ENCODE data around the gene SFMBT1. TPM values are rescaled to one million over a fixed set of nuclear protein-coding genes. Genes with fewer than 3 reads are reported as not detected.

SFMBT1 gene
- polyA plus RNA-seq, 1 of the 3 experiments (the other 2 are of a cell fraction), result 0.72 TPM

- no peaks in the 10 kb centered on the region for H4K20me1 ChIP-seq (ENCODE audit: insufficient read depth)
- H3K9ac ChIP-seq, result no peak overlapping the region
- H3K4me1 ChIP-seq (ENCODE audit: control insufficient read depth in 1 of 2, insufficient read depth in 2 of 2, low read depth in 1 of 2, low read length in 1 of 2), result no peaks in the 10 kb centered on the region
- H3K27ac ChIP-seq (ENCODE audit: low read depth in 2 of 2, low read length in 1 of 2), result no peak overlapping the region
- no peaks in the 10 kb centered on the region for H3K36me3 ChIP-seq (replicated peaks in 1 of 2; ENCODE audit: control insufficient read depth in 1 of 2, insufficient read depth in 2 of 2, low read length in 1 of 2)
- ChIA-PET POLR2A (no interaction called here), CTCF (no interaction called here)
- no peak for DNase-seq
- WGBS (ENCODE audit: low lambda C conversion rate), result 81% methylated on average over 5 of the region's 5 CpGs
- H3K4me3 ChIP-seq (ENCODE audit: low read depth in 2 of 2, low read length in 1 of 2), result no peak overlapping the region
- H3K79me2 ChIP-seq (ENCODE audit: insufficient read depth), result peaks cover 4% of the 10 kb centered on the region; the same call in 1 of the 2 replicates
- no peaks in the 10 kb centered on the region for H3F3A ChIP-seq (replicated peaks; ENCODE audit: insufficient read depth)
- no peaks in the 10 kb centered on the region for H3K9me2 ChIP-seq
- H3K9me3 ChIP-seq, result no peaks in the 10 kb centered on the region
- no peak for TF ChIP-seq FOXM1 (IDR thresholded peaks at IDR 0.05; ENCODE audit: low read depth)
- TF ChIP-seq GATA2 (CRISPR knock-in tag; IDR thresholded peaks at IDR 0.05), result no peak
- TF ChIP-seq RAD21 (IDR thresholded peaks at IDR 0.05; ENCODE audit: low read length), result no peak
- TF ChIP-seq JUND (IDR thresholded peaks at IDR 0.05), result no peak
- no peak for TF ChIP-seq MEF2A (IDR thresholded peaks at IDR 0.05; ENCODE audit: borderline replicate concordance, low read depth)
- no peak for TF ChIP-seq RXRA (IDR thresholded peaks at IDR 0.05; ENCODE audit: borderline replicate concordance, low read depth)
- TF ChIP-seq NFIC (IDR thresholded peaks at IDR 0.05; ENCODE audit: borderline replicate concordance), result no peak
- no peak for TF ChIP-seq EP300 (IDR thresholded peaks at IDR 0.05; ENCODE audit: borderline replicate concordance in 1 of 2, low read depth in 1 of 2, low read length in 1 of 2)
- no peak for TF ChIP-seq USF1 (IDR thresholded peaks at IDR 0.05; ENCODE audit: borderline replicate concordance, low read depth)
- no peak for TF ChIP-seq GABPA (IDR thresholded peaks at IDR 0.05; ENCODE audit: low read depth)
- no peak for TF ChIP-seq CTCF (IDR thresholded peaks at IDR 0.05)
- no peak for TF ChIP-seq SMC3 (IDR thresholded peaks at IDR 0.05; ENCODE audit: low read depth, low read length)
- TF ChIP-seq RFX5 (IDR thresholded peaks at IDR 0.05; ENCODE audit: low read length), result no peak
- no peak for TF ChIP-seq YY1 (IDR thresholded peaks at IDR 0.05; ENCODE audit: low read depth)
- no peaks in the 10 kb centered on the region for H3K27me3 ChIP-seq (ENCODE audit: insufficient read depth)
- no peak overlapping the region for H3K4me2 ChIP-seq
- no peak overlapping the region for H2AFZ ChIP-seq (ENCODE audit: low read depth)
Measured at GRCh38 chr3:52857864-52858263, 188.0 kb downstream of the SFMBT1 start.

DNA sequence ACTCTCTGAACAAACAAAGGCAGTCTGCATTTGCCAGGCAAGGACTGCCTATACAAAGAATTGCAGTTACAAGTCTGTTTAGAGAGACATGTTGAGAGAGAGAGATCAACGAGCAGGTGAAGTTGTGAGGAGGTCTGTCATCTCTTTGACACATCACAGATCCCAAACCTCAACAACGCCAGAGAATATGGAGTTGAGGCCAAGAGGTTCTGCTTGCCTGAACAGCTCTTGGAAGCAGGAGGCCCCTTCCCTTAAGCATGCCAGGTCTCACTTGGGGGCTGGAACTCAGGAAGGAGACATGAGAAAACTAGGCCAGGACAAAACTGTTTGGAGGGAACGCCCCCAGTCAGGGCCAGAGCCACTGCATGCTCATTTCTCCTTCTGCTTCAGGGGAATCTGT, 188.7 kb downstream of the SFMBT1 start:
- Histone ChIP-seq H3K4me2 (no peak overlapping the region), H3K9ac (no peak overlapping the region), H3F3A (replicated peaks; ENCODE audit: insufficient read depth) (no peaks in the 10 kb centered on the region), H3K36me3 (replicated peaks in 1 of 2; ENCODE audit: control insufficient read depth in 1 of 2, insufficient read depth in 2 of 2, low read length in 1 of 2) (peaks cover 0 to 4% of the 10 kb centered on the region in 2 experiments), H3K9me3 (no peaks in the 10 kb centered on the region), H3K27me3 (ENCODE audit: insufficient read depth) (no peaks in the 10 kb centered on the region), H3K27ac (ENCODE audit: low read depth in 2 of 2, low read length in 1 of 2) (no peak overlapping the region), H2AFZ (ENCODE audit: low read depth) (no peak overlapping the region), H3K9me2 (no peaks in the 10 kb centered on the region), H4K20me1 (ENCODE audit: insufficient read depth) (no peaks in the 10 kb centered on the region), H3K4me3 (ENCODE audit: low read depth in 2 of 2, low read length in 1 of 2) (no peak overlapping the region), H3K79me2 (ENCODE audit: insufficient read depth) (peaks cover 4% of the 10 kb centered on the region; the same call in 1 of the 2 replicates), H3K4me1 (ENCODE audit: control insufficient read depth in 1 of 2, insufficient read depth in 2 of 2, low read depth in 1 of 2, low read length in 1 of 2) (no peaks in the 10 kb centered on the region)
- ChIA-PET CTCF (interaction anchor here (1.2 kb wide), 1 partner anchor 10 kb away, joined by 4 read pairs; no protein-coding TSS in a partner anchor), POLR2A (no interaction called here)
- DNase-seq, result no peak
- WGBS (ENCODE audit: low lambda C conversion rate), result 91% methylated on average over 3 of the region's 3 CpGs
- TF ChIP-seq RAD21 (IDR thresholded peaks at IDR 0.05; ENCODE audit: low read length), result no peak
- TF ChIP-seq REST (IDR thresholded peaks at IDR 0.05; ENCODE audit: low read depth, low read length), result no peak
- TF ChIP-seq SIN3A (IDR thresholded peaks at IDR 0.05; ENCODE audit: borderline replicate concordance, low read depth, low read length), result no peak
- TF ChIP-seq FOSL2 (IDR thresholded peaks at IDR 0.05; ENCODE audit: borderline replicate concordance, low read depth), result no peak
- TF ChIP-seq IRF3 (IDR thresholded peaks at IDR 0.05; ENCODE audit: low read depth, low read length), result no peak
- no peak for TF ChIP-seq NFIC (IDR thresholded peaks at IDR 0.05; ENCODE audit: borderline replicate concordance)
- TF ChIP-seq GABPA (IDR thresholded peaks at IDR 0.05; ENCODE audit: low read depth), result no peak
- TF ChIP-seq GATA2 (CRISPR knock-in tag; IDR thresholded peaks at IDR 0.05), result no peak
- TF ChIP-seq RFX5 (IDR thresholded peaks at IDR 0.05; ENCODE audit: low read length), result no peak
- no peak for TF ChIP-seq JUND (IDR thresholded peaks at IDR 0.05)
- TF ChIP-seq FOXJ3 (CRISPR knock-in tag; IDR thresholded peaks at IDR 0.05), result no peak
